Measurements from ENCODE around the gene POU6F2. TPM values are rescaled to one million over a fixed set of nuclear protein-coding genes. Genes with fewer than 3 reads are reported as not detected.

The POU6F2 gene
- total RNA-seq, 1 experiment from 2014 or later = 3.9 TPM

DNA sequence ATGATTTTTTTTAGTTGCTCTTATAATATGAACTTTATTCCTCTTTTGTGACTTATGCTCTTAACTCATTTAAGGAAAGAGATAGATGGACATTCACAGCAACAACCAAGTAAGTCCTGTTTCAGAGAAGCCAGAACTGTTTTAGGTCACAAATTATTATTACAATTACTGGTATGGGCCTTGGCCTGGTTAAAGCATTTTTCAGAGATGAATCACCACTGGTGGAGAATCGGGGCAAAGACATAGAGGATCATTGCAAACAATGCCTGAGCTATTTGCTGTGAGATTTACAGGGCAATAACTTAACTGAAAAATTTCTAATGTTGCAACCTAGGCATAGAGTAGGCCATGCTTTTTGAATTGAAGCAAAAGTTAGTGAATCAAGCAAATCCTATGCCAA lies 450.5 kb downstream of the POU6F2 start:
- POLR2A ChIA-PET = no interaction called here
- Mint-ChIP-seq H3K36me3 (ENCODE audit: insufficient read depth, unreplicated experiment) (no peaks in the 10 kb centered on the region), H3K4me1 (ENCODE audit: low read depth, unreplicated experiment) (peaks cover 14% of the 10 kb centered on the region), H3K27ac (ENCODE audit: unreplicated experiment) (no peak overlapping the region), H3K9me3 (ENCODE audit: unreplicated experiment) (no peaks in the 10 kb centered on the region), H3K27me3 (ENCODE audit: insufficient read depth, unreplicated experiment) (peaks cover 9% of the 10 kb centered on the region), H3K4me3 (ENCODE audit: unreplicated experiment) (no peak overlapping the region)
- TF ChIP-seq, protein P1, sequence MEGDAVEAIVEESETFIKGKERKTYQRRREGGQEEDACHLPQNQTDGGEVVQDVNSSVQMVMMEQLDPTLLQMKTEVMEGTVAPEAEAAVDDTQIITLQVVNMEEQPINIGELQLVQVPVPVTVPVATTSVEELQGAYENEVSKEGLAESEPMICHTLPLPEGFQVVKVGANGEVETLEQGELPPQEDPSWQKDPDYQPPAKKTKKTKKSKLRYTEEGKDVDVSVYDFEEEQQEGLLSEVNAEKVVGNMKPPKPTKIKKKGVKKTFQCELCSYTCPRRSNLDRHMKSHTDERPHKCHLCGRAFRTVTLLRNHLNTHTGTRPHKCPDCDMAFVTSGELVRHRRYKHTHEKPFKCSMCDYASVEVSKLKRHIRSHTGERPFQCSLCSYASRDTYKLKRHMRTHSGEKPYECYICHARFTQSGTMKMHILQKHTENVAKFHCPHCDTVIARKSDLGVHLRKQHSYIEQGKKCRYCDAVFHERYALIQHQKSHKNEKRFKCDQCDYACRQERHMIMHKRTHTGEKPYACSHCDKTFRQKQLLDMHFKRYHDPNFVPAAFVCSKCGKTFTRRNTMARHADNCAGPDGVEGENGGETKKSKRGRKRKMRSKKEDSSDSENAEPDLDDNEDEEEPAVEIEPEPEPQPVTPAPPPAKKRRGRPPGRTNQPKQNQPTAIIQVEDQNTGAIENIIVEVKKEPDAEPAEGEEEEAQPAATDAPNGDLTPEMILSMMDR (IDR thresholded peaks at IDR 0.05; ENCODE audit: insufficient read depth in 1 of 2, low read depth in 1 of 2, low read length in 1 of 2, severe bottlenecking in 1 of 2, unreplicated experiment in 1 of 2) = no peak
- CTCF ChIA-PET = no interaction called here
- intact Hi-C loops (cut with micrococcal nuclease; ENCODE audit: unreplicated experiment) = no loop called here
- H3K4me3 ChIP-seq (ENCODE audit: low read depth, low read length) = no peak overlapping the region
- peak in 1 of 2 experiments; percentile 30 for DNase-seq
- no peaks in the 10 kb centered on the region for H3K9me3 ChIP-seq
- H3K27me3 ChIP-seq (replicated peaks; ENCODE audit: control insufficient read depth, insufficient read depth, low read length) = no peaks in the 10 kb centered on the region; the same call in 1 of the 2 replicates
- H3K4me1 ChIP-seq = no peaks in the 10 kb centered on the region; the same call in 1 of the 2 replicates
- H3K36me3 ChIP-seq (ENCODE audit: control insufficient read depth, insufficient read depth, low read length) = no peaks in the 10 kb centered on the region
- BruUV-seq (replicated peaks) = no TSS peak

DNA sequence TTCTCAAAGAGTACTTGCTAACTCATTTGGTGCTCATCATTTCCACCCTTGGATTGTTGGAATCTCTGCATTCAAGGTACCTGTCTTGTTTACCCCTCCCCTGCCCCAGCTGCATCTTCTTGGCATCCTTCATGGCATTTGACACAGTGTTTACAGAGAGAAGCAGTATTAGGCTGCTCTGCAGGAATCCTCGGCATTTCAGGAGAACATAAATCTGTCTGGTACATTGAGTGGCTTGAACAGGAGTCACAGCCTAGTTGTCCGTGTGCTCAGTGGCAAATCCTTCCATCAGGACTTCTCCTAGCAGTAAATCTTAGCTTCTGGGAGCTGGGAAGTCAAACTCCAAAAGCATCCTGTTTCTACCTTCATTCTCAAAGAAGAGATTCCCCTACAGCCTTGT lies 451.7 kb downstream of the POU6F2 start:
- Mint-ChIP-seq H3K9me3 (ENCODE audit: unreplicated experiment) (no peaks in the 10 kb centered on the region), H3K27ac (ENCODE audit: unreplicated experiment) (no peak overlapping the region), H3K27me3 (ENCODE audit: insufficient read depth, unreplicated experiment) (peaks cover 9% of the 10 kb centered on the region), H3K4me1 (ENCODE audit: low read depth, unreplicated experiment) (peaks cover 14% of the 10 kb centered on the region), H3K4me3 (ENCODE audit: unreplicated experiment) (no peak overlapping the region), H3K36me3 (ENCODE audit: insufficient read depth, unreplicated experiment) (no peaks in the 10 kb centered on the region)
- DNase-seq = no peak
- intact Hi-C loops (cut with micrococcal nuclease; ENCODE audit: unreplicated experiment) = no loop called here
- H3K36me3 ChIP-seq (ENCODE audit: control insufficient read depth, insufficient read depth, low read length) = no peaks in the 10 kb centered on the region
- H3K4me1 ChIP-seq = no peaks in the 10 kb centered on the region; the same call in 1 of the 2 replicates
- H3K4me3 ChIP-seq (ENCODE audit: low read depth, low read length) = no peak overlapping the region
- no peaks in the 10 kb centered on the region; the same call in 1 of the 2 replicates for H3K27me3 ChIP-seq (replicated peaks; ENCODE audit: control insufficient read depth, insufficient read depth, low read length)
- ChIA-PET CTCF (no interaction called here), POLR2A (no interaction called here)
- no TSS peak for BruUV-seq (replicated peaks)
- H3K9me3 ChIP-seq = no peaks in the 10 kb centered on the region
- TF ChIP-seq, protein P1 (IDR thresholded peaks at IDR 0.05; ENCODE audit: insufficient read depth in 1 of 2, low read depth in 1 of 2, low read length in 1 of 2, severe bottlenecking in 1 of 2, unreplicated experiment in 1 of 2) = no peak

DNA sequence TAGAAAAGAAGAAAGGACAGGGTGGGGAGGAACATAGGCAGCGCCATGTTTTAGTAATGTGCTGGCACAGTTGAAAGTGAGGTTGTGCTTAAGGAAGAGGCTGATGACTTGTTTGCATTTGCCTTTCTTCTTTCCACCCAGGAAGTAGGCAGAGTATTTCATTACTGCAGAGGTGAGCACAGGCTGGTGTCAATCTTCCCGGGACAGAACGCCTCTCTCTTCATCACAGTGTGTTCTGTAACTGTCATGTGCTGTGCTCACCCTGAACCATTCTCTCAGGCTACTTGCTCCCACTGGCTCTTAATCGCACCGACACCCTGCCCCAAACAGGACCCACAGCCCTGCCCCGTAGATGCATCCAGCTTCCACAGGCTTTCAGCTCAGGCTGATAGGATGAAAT lies 452.7 kb downstream of the POU6F2 start:
- Mint-ChIP-seq H3K27me3 (ENCODE audit: insufficient read depth, unreplicated experiment) (peaks cover 5% of the 10 kb centered on the region), H3K4me3 (ENCODE audit: unreplicated experiment) (no peak overlapping the region), H3K4me1 (ENCODE audit: low read depth, unreplicated experiment) (peaks cover 14% of the 10 kb centered on the region), H3K27ac (ENCODE audit: unreplicated experiment) (no peak overlapping the region), H3K9me3 (ENCODE audit: unreplicated experiment) (no peaks in the 10 kb centered on the region), H3K36me3 (ENCODE audit: insufficient read depth, unreplicated experiment) (no peaks in the 10 kb centered on the region)
- Histone ChIP-seq H3K4me1 (no peaks in the 10 kb centered on the region; the same call in 1 of the 2 replicates), H3K27me3 (replicated peaks; ENCODE audit: control insufficient read depth, insufficient read depth, low read length) (no peaks in the 10 kb centered on the region; the same call in 1 of the 2 replicates), H3K4me3 (ENCODE audit: low read depth, low read length) (no peak overlapping the region), H3K36me3 (ENCODE audit: control insufficient read depth, insufficient read depth, low read length) (no peaks in the 10 kb centered on the region), H3K9me3 (no peaks in the 10 kb centered on the region)
- intact Hi-C loops (cut with micrococcal nuclease; ENCODE audit: unreplicated experiment) = no loop called here
- TF ChIP-seq, protein P1 (IDR thresholded peaks at IDR 0.05; ENCODE audit: insufficient read depth in 1 of 2, low read depth in 1 of 2, low read length in 1 of 2, severe bottlenecking in 1 of 2, unreplicated experiment in 1 of 2) = no peak
- CTCF ChIA-PET = no interaction called here
- POLR2A ChIA-PET = no interaction called here
- BruUV-seq (replicated peaks) = no TSS peak
- DNase-seq = no peak

All from Caco-2 (cell line).